K562 (cell line): ENCODE data around the gene DNASE2. TPM values are rescaled to one million over a fixed set of nuclear protein-coding genes. Genes with fewer than 3 reads are reported as not detected.
A peak's percentile ranks its signal among the peaks of the same experiment; 100 is the strongest.

Source experiments
- ATAC-seq: fragments of 200-7000 bp; cut with Tn5 transposase; 3 replicates; pipeline ENCODE4 v1.9.1; 2020; ENCODE audit warnings: moderate library complexity
- BruUV-seq: library from RNA; stranded (reverse); fragments of 400-500 nt; replicated peaks from 2 replicates; lab custom pipeline; 2021; lab: Mats Ljungman, UMichigan
- CTCF ChIA-PET: fragments of 300-600 bp; formaldehyde crosslinking; extraction: SDS; loops from one replicate; lab custom pipeline; 2021; ENCODE audit warnings: low intra/inter-chr PET ratio; lab: Yijun Ruan, JAX
- POLR2A ChIA-PET: fragments of 300-600, 350-650 bp; sonication (Branson Sonifier 250); formaldehyde crosslinking; extraction: SDS; loops from one replicate; lab custom pipeline; 2021; ENCODE audit warnings: antibody characterized with exemption, inconsistent platforms; lab: Yijun Ruan, JAX
- DNase-seq, 4 experiments: peaks; one replicate each; pipeline versions ENCODE4 v3.0.0 to v3.0.0-alpha.2; 2011 to 2018; ENCODE audit warnings: low spot score in 3 of 4, mixed read lengths in 3 of 4; ENCODE audit errors: extremely low read depth in 1 of 4
- FAIRE-seq: peaks from 2 replicates; lab custom pipeline; 2011; peaks lifted over from hg19 to GRCh38; lab: Jason Lieb, UNC
- H2AFZ ChIP-seq: 2 replicates; pipeline ENCODE4 v1.6.0; 2011; ENCODE audit warnings: low read depth, low read length, control low read depth, inconsistent platforms
- H3K27ac ChIP-seq: fragments of 200-600 bp; 3 replicates; pipeline ENCODE4 v1.8.0; 2011; ENCODE audit warnings: low read depth, mild to moderate bottlenecking, control low read depth, inconsistent platforms, low read length, moderate library complexity, mixed read lengths; ENCODE audit errors: extremely low read depth
- H3K27me3 ChIP-seq, 2 experiments: fragments of 300-600 bp in 1 of 2; 2 replicates in 1 of 2; 3 replicates in 1 of 2; pipeline versions ENCODE4 v1.6.0 to v1.8.0; 2011; ENCODE audit warnings: inconsistent platforms in 2 of 2, low read length in 2 of 2, mild to moderate bottlenecking in 1 of 2, mixed read lengths in 1 of 2, moderate library complexity in 1 of 2; ENCODE audit not compliant: control insufficient read depth in 2 of 2, insufficient read depth in 2 of 2
- H3K36me3 ChIP-seq: fragments of 300-600 bp; 3 replicates; pipeline ENCODE4 v1.8.0; 2011; ENCODE audit warnings: mild to moderate bottlenecking, low read length, inconsistent platforms; ENCODE audit not compliant: control insufficient read depth, insufficient read depth
- H3K4me1 ChIP-seq, 2 experiments: fragments of 200-600 bp in 1 of 2; replicated peaks in 1 of 2; 2 replicates in 1 of 2; 3 replicates in 1 of 2; pipeline versions ENCODE4 v1.5.1 to v1.8.0; 2011; ENCODE audit warnings: inconsistent platforms in 2 of 2, low read length in 2 of 2, mild to moderate bottlenecking in 1 of 2, mixed read lengths in 1 of 2, moderate library complexity in 1 of 2; ENCODE audit not compliant: control insufficient read depth in 2 of 2, insufficient read depth in 2 of 2
- H3K4me2 ChIP-seq: 2 replicates; pipeline ENCODE4 v1.6.1; 2011; ENCODE audit warnings: low read length, control low read depth, inconsistent platforms, mixed read lengths; ENCODE audit not compliant: insufficient read depth
- H3K4me3 ChIP-seq: fragments of 200-600 bp; sonication (generic), shearing (Covaris generic); 2 replicates; pipeline ENCODE4 v1.5.1; 2016; ENCODE audit warnings: control low read depth, inconsistent platforms
- H3K79me2 ChIP-seq: fragments of 200-600 bp; 3 replicates; pipeline ENCODE4 v1.8.0; 2011; ENCODE audit warnings: low read length, inconsistent platforms; ENCODE audit not compliant: control insufficient read depth, insufficient read depth
- H3K9ac ChIP-seq, 2 experiments: 2 replicates each; pipeline versions ENCODE4 v1.6.0 to v1.6.1; 2011; ENCODE audit warnings: low read depth in 2 of 2, low read length in 2 of 2, control low read depth in 1 of 2, inconsistent platforms in 1 of 2, mild to moderate bottlenecking in 1 of 2, mixed read lengths in 1 of 2; ENCODE audit not compliant: insufficient read depth in 1 of 2
- H3K9me1 ChIP-seq: one replicate; pipeline ENCODE4 v1.6.0; 2011; ENCODE audit warnings: inconsistent platforms, mild to moderate bottlenecking, low read length, moderate library complexity; ENCODE audit not compliant: control insufficient read depth, insufficient read depth
- H3K9me3 ChIP-seq: replicated peaks from 2 replicates; pipeline ENCODE4 v1.5.1; 2011; ENCODE audit warnings: low read depth, low read length, inconsistent platforms; ENCODE audit not compliant: control insufficient read depth, insufficient read depth
- H4K20me1 ChIP-seq: replicated peaks from 2 replicates; pipeline ENCODE4 v1.6.1; 2011; ENCODE audit warnings: low read length, inconsistent platforms, mixed read lengths; ENCODE audit not compliant: control insufficient read depth, insufficient read depth
- ASH1L ChIP-seq: fragments of 450-650 bp; IDR thresholded peaks from 2 replicates; pipeline ENCODE4 v1.6.1; 2018; ENCODE audit warnings: borderline replicate concordance, mild to moderate bottlenecking, low read depth; ENCODE audit not compliant: partially characterized antibody
- CBFA2T2 ChIP-seq: fragments of 450-650 bp; conservative IDR thresholded peaks from 2 replicates; pipeline ENCODE4 v1.6.1; 2017; ENCODE audit warnings: mild to moderate bottlenecking
- CBFA2T3 ChIP-seq: fragments of 450-650 bp; IDR thresholded peaks from 2 replicates; pipeline ENCODE4 v1.6.1; 2017
- CBX3 ChIP-seq, 2 experiments: IDR thresholded peaks; 1 replicate in 1 of 2; 2 replicates in 1 of 2; pipeline ENCODE4 v1.6.1; 2012; ENCODE audit warnings: inconsistent platforms in 2 of 2, low read length in 2 of 2, borderline replicate concordance in 1 of 2, control low read depth in 1 of 2
- CREB5 ChIP-seq: fragments of 250-450 bp; sonication (Bioruptor Pico); IDR thresholded peaks from 2 replicates; pipeline ENCODE4 v1.5.0; 2020; ENCODE audit warnings: mild to moderate bottlenecking
- DPF2 ChIP-seq: fragments of 450-650 bp; IDR thresholded peaks from 2 replicates; pipeline ENCODE4 v1.6.1; 2016
- JUN ChIP-seq, 2 experiments: sonication (generic) in 1 of 2; formaldehyde crosslinking in 1 of 2; IDR thresholded peaks; 2 replicates each; pipeline versions ENCODE4 v1.6.1 to v1.8.0; 2012 to 2022; ENCODE audit warnings: borderline replicate concordance in 2 of 2, mild to moderate bottlenecking in 2 of 2, improper control_type of control experiment in 1 of 2, low read depth in 1 of 2, low read length in 1 of 2, missing genetic modification reagents in 1 of 2
- JUND ChIP-seq, 2 experiments: IDR thresholded peaks; 2 replicates in 1 of 2; 3 replicates in 1 of 2; pipeline ENCODE4 v1.6.1; 2011; ENCODE audit warnings: borderline replicate concordance in 2 of 2, low read depth in 2 of 2, low read length in 2 of 2, improper control_type of control experiment in 1 of 2, missing biosample characterization in 1 of 2, missing genetic modification characterization in 1 of 2, missing genetic modification reagents in 1 of 2
- KDM1A ChIP-seq, 2 experiments: fragments of 450-650 bp; IDR thresholded peaks; 2 replicates each; pipeline ENCODE4 v1.6.1; 2016; ENCODE audit warnings: mild to moderate bottlenecking in 2 of 2
- NR2C1 ChIP-seq, 2 experiments: fragments of 450-650 bp; IDR thresholded peaks; 2 replicates each; pipeline ENCODE4 v1.6.1; 2017; ENCODE audit warnings: mild to moderate bottlenecking in 2 of 2, antibody characterized with exemption in 1 of 2, inconsistent platforms in 1 of 2, missing compliant biosample characterization in 1 of 2, missing genetic modification characterization in 1 of 2
- PKNOX1 ChIP-seq: fragments of 450-650 bp; IDR thresholded peaks from 2 replicates; pipeline ENCODE4 v1.6.1; 2016
- PTTG1 ChIP-seq: fragments of 450-650 bp; IDR thresholded peaks from 2 replicates; pipeline ENCODE4 v1.6.1; 2016; ENCODE audit warnings: low read depth, mild to moderate bottlenecking, missing genetic modification characterization, missing compliant biosample characterization
- RBM25 ChIP-seq: fragments of 200-400 bp; formaldehyde crosslinking; IDR thresholded peaks from 2 replicates; pipeline ENCODE4 v1.6.1; 2018; ENCODE audit warnings: low read length, low read depth, moderate library complexity; ENCODE audit not compliant: severe bottlenecking
- SNIP1 ChIP-seq: fragments of 450-650 bp; IDR thresholded peaks from 2 replicates; pipeline ENCODE4 v1.7.1; 2017; ENCODE audit warnings: low read depth, mild to moderate bottlenecking
- TARDBP ChIP-seq: fragments of 450-650 bp; IDR thresholded peaks from 2 replicates; pipeline ENCODE4 v1.6.1; 2016
- ZFP36 ChIP-seq: fragments of 150-350 bp; IDR thresholded peaks from 2 replicates; pipeline ENCODE4 v1.6.1; 2018; ENCODE audit warnings: low read length, low read depth; ENCODE audit not compliant: partially characterized antibody
- ZNF24 ChIP-seq: fragments of 450-650 bp; IDR thresholded peaks from 2 replicates; pipeline ENCODE4 v1.6.1; 2016
- ZNF282 ChIP-seq: sonication (generic); formaldehyde crosslinking; IDR thresholded peaks from 2 replicates; pipeline ENCODE4 v1.8.1; 2023; ENCODE audit warnings: missing genetic modification reagents
- WGBS: fragments of 100-300 bp; shearing (Covaris generic); methylation state at CpG from one replicate; pipeline ENCODE4 v1.1.6; 2016; ENCODE audit warnings: low coverage, mixed read lengths; ENCODE audit not compliant: insufficient coverage; ENCODE audit errors: missing lambda C conversion rate; 5-methylcytosine and 5-hydroxymethylcytosine counted together
- in situ Hi-C: fragments of 300-500 bp; cut with MboI; formaldehyde crosslinking; loops from 4 replicates; pipeline ENCODE4 v1.15.0; 2018; ENCODE audit warnings: inconsistent platforms, mixed read lengths
- intact Hi-C: fragments of 100-400 bp; cut with micrococcal nuclease; formaldehyde crosslinking; loops from 2 replicates; pipeline ENCODE4 v1.14.2; 2022
- polyA plus RNA-seq, 8 experiments: library from polyadenylated mRNA; depleted of rRNA in 4 of 8; stranded (reverse) in 5 of 8; unstranded in 3 of 8; fragments of >200 nt; fragmentation: Nextera tagmentation in 2 of 8; fragmentation: Illumina TruSeq in 1 of 8; extraction: Ambion mirVana in 2 of 8; extraction: Trizol in 1 of 8; gene quantifications; 2 replicates each; pipeline versions ENCODE4 v1.2.1 to v1.2.3, GENCODE V29; 2011 to 2014; ENCODE audit warnings: inconsistent platforms in 1 of 8, missing spikeins in 1 of 8
- total RNA-seq, 7 experiments: library from RNA; depleted of rRNA in 6 of 7; stranded (reverse); fragments of >200 nt in 6 of 7; fragmentation: Illumina TruSeq in 2 of 7; extraction: Trizol in 2 of 7; gene quantifications; 2 replicates each; pipeline versions ENCODE4 v1.2.1 to v1.2.3, GENCODE V29; 2011 to 2021; ENCODE audit warnings: low replicate concordance in 1 of 7
- TF ChIP-seq, protein P1 (sequence below), 2 experiments: fragments of 450-650 bp in 1 of 2; sonication (generic) in 1 of 2; formaldehyde crosslinking in 1 of 2; IDR thresholded peaks in 1 of 2; conservative IDR thresholded peaks in 1 of 2; 2 replicates each; pipeline versions ENCODE4 v1.6.1 to v1.8.1; 2016 to 2023; ENCODE audit warnings: mild to moderate bottlenecking in 2 of 2, moderate library complexity in 2 of 2, inconsistent platforms in 1 of 2, missing genetic modification reagents in 1 of 2

Gene DNASE2
- total and polyA plus RNA-seq, 9 of the 15 experiments (the other 6 are each of a cell fraction or from before 2014, with no cell fraction given): 4.4 to 27.0 (median 20.2) TPM

- no TSS peak for BruUV-seq
- Histone ChIP-seq H2AFZ (no peak overlapping the region), H3K27ac (no peak overlapping the region), H3K9me1 (no peaks in the 10 kb centered on the region), H3K27me3 (no peaks in the 10 kb centered on the region; a peak in 1 of 5 replicates), H3K79me2 (peaks cover 20% of the 10 kb centered on the region), H4K20me1 (peaks cover 15% of the 10 kb centered on the region), H3K36me3 (peaks cover 2% of the 10 kb centered on the region; the same call in 1 of the 3 replicates), H3K4me1 (peaks cover 53 to 72% of the 10 kb centered on the region in 2 experiments), H3K4me3 (no peak overlapping the region), H3K9me3 (no peaks in the 10 kb centered on the region), H3K4me2 (no peak overlapping the region), H3K9ac (no peak overlapping the region)
- POLR2A ChIA-PET: interaction anchor here (0.9 kb wide), 1 partner anchor 70 kb away, joined by 4 read pairs; no protein-coding TSS in a partner anchor
- WGBS: 54% methylated on average over 4 of the region's 4 CpGs
- no peak for ATAC-seq
- TF ChIP-seq ZNF282 (CRISPR knock-in tag) (no peak), PKNOX1 (no peak), ASH1L (no peak), CBX3 (IDR thresholded peaks at IDR 0.05; ENCODE audit: borderline replicate concordance in 1 of 2, low read length in 2 of 2) (no peak), JUN (IDR thresholded peaks at IDR 0.05; ENCODE audit: borderline replicate concordance, low read depth, low read length) (0 out of 2 replicates have a peak, but pooled peaks have one; percentile 23), JUN (CRISPR knock-in tag; IDR thresholded peaks at IDR 0.05; ENCODE audit: borderline replicate concordance) (no peak), ZNF24 (peak; percentile 94), CREB5 (CRISPR knock-in tag) (no peak), DPF2 (peak; percentile 45), RBM25 (peak; percentile 14), JUND (IDR thresholded peaks at IDR 0.05; ENCODE audit: borderline replicate concordance, low read depth, low read length) (peak; percentile 54), JUND (tag; IDR thresholded peaks at IDR 0.05; ENCODE audit: borderline replicate concordance, low read depth, low read length) (no peak), KDM1A (IDR thresholded peaks at IDR 0.05) (peak; percentile 78 to 80), CBFA2T3 (0 out of 2 replicates have a peak, but pooled peaks have one; percentile 13), CBFA2T2 (0 out of 2 replicates have a peak, but pooled peaks have one; percentile 2), ZFP36 (peak; percentile 60), NR2C1 (IDR thresholded peaks at IDR 0.05) (no peak), NR2C1 (tag; IDR thresholded peaks at IDR 0.05) (no peak), PTTG1 (tag) (no peak), SNIP1 (no peak), TARDBP (no peak)
- TF ChIP-seq, protein P1, sequence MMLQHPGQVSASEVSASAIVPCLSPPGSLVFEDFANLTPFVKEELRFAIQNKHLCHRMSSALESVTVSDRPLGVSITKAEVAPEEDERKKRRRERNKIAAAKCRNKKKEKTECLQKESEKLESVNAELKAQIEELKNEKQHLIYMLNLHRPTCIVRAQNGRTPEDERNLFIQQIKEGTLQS (IDR thresholded peaks at IDR 0.05): peak; percentile 78
- TF ChIP-seq, protein P1 (CRISPR knock-in tag; conservative IDR thresholded peaks at IDR 0.05): no peak
- DNase-seq: peak in 3 of 4 experiments; percentile 39 to 47 (median 44)
- intact Hi-C loops (loop anchor here (5.0 kb wide), 1 partner anchor 50 kb away; the partner anchor contains the start of gene KLF1), in situ Hi-C loops (no loop called here)
- FAIRE-seq: peak; percentile 15
- CTCF ChIA-PET: no interaction called here
Measured at GRCh38 chr19:12837225-12837624, 44.0 kb downstream of the DNASE2 start.
